C1 segment of cervical spinal cord (tissue), 14 donors: Measurements from ENCODE around the gene DNLZ.
"Not testable (repeated sequence)": the region's sequence is repeated elsewhere in the genome, so short reads cannot be mapped to it uniquely, and the experiment has no call there.

Experiments used
- DNase-seq, 14 donors: peaks; one replicate each; lab custom pipeline; 2025; lab: John Stamatoyannopoulos, UW

Gene DNLZ

DNA sequence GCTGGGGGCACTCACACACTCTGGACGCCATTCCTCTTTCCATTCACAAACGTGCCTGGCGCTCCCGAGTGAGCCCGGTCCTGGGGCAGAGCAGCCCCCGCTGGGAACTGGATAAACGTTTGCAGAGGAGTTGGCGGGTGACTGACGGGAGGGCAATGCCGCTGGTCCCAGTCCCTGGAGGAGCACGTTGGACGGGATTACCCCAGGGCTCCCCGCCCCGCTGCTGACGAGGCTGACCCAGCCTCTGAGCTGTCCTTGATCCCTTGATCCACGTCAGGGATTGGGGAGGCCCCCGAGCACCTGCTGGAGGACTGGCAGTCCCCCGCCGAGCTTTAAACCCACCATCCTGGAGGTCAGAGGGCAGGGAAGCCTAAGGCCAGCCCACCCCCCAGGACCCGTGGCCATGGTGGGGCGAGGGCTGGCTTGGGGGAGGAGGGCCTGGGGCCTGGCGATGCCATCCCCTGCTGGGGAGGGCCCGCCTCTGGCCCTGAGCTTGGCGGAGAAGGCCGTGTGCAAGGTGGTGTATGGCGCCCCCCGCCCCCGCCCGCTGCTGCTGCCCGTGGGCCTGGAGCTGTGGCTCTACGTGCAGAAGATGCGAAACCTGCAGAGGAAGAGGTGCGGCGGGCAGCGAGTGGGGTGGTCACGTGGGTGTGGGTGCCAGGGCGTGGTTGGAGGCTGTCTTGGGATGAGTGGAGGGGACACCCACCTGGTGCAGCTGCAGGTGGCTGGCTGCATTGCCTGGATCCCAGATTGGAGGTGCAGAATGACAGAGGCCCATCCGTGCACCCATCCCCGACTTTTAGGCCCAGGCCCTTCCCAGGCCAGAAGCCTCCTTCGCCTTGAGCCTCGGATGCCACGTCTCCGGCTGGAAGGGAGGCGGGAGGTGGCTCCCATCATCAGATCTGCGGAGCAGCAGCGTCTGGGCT lies 31.7 kb downstream of the DNLZ start:
- no peak for DNase-seq

DNA sequence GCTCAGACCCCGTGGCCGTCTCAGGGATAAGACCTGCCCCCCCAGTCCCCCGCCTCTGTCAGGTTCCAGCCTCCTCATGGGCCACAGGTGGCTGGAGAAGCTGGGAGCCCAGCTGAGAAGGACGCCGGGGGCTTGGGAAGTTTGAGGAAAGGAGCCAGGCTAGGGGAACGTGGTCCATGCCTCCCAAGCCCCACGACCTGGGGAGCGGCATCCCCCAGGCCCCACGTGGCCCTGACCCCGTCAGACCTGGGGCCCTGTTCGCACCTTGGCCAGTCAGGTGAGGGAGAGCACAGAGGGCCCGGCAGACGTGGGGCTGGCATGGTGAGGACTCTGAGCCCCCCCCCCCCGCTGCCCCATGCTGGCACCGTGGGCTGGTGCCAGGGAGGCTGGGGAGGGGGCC lies 32.5 kb downstream of the DNLZ start:
- DNase-seq, result no peak

DNA sequence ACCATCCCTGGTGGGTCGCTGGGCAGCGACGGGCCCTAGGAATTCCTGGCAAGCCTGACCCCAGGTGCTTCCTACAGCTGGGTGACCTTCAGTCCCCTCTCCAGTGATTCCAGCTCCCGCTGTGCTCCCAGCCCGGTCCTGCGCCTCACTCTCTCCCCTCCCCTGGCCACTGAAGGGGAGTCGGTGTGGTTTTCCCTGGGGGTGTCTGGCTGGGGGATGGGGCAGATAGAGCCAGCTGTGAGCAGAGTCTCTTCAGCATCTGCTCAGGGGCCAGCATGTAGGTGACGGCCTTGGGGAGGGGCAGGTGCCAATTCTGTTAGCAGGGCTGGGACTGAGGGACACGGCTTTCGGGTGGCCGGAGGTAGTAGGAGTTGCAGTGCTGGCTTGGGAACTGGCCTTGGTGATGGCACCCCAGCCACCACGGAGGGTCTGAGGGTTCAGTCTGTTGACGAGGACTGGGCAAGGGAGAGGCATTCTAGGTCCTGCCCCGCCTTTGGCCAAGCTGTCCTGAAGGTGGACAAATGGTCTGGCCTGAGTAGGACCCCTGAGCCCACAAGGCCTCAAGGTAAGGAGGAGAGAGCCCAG lies 33.0 kb downstream of the DNLZ start:
- no peak for DNase-seq

DNA sequence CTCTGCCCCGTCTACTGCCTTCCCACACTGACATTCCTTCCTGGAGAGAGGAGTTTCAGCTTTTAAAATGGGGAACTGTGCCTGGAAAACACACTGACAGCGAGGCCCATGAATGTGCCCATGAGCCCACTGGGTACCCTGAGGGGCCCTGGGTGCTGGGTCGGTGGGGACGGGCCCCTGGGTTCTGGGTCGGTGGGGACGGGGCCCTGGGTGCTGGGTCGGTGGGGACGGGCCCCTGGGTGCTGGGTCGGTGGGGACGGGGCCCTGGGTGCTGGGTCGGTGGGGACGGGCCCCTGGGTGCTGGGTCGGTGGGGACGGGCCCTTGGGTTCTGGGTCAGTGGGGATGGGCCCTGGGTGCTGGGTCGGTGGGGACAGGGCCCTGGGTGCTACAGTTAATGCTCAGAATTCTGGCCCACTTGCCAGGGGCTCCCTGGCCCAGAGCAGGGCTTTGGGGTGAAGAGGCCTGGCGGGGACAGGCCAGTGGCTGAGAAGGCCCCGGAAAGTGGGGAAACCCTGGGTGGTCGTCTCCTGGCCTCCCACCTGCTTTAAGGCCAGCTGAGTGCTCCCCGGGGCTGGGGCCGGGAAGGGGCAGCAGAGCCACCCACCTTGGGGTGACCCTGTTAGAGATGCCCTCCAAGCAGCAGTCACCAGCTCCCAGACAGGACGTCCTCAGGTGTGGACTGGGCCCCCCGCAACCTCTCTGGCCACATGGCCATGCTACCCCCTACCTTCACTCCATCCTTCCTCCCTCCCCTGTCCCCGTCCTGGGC lies 33.7 kb downstream of the DNLZ start:
- no peak for DNase-seq

DNA sequence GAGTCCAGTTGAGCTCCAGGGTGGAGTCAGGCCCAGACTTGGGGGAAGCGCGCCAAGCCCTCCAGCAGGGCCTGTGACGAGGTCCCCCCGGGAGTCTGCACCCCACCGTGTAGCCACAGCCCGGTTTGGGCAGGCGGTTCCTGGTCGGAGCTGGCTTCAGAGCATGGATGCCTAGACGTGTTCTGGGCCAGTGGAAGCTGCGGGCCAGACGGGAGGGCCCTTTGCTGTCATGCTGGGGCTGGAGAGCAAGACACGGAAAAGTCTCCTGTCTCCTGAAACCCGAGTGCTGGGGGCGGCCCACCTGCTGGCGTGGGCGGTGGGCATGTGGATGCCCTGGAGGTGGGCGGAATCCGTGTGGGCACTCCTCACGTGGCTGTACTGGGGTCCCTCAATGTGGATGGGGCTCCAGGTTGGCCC lies 34.3 kb downstream of the DNLZ start:
- DNase-seq, result no peak

DNA sequence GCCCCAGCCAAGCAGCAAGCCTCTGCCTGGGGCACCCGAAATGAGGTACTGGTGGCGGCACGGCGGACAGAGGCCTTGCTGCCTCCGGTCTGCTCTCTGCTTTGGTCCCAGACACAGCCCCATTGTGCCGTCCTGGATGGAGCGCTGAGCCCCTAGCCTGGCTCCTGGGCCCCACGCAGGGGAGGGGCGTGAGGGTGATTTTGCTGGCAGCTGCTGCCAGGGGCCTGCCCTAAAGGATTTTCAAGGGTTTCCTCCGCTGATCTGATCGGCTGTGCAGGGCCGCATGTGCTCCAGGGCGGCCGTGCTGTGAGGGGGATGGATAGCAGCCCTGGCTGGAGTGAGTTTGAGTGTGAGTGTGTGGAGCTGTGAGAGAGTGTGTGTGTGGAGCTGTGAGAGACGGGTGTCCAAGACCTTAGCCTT lies 34.9 kb downstream of the DNLZ start:
- peak in 8 of 14 donors; percentile 22 to 68 (median 40) for DNase-seq

DNA sequence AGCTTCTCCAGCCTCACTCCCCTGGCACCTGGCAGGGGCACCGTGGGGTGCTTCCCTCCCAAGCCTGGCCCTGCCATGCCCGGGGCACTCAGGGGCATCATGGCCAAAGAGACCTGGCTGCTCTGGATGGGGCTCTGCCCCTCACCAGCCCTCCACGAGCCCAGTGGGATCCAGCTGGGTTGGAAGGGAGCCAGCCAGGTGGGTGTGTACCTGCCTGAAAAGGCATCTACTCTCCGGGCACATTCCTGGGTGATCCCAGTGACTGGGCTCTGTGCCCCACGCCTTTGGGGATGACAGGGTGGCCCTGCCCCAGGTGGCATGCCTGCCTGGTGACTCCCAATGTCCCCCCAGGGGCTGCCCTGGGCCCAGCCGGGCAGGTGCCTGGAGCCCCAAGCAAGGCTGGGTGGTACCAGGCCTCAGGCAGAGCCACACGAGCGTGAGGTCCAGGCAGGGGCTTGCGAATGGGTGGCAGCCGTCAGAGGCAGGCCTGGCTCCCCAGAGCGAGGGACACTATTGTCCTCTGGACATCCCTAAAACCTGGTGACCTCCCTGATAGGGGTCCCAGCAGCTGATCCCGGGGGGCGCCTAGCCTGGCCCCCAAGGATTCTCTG lies 35.4 kb downstream of the DNLZ start:
- DNase-seq, result peak in 3 of 14 donors; percentile 36 to 68 (median 47)

DNA sequence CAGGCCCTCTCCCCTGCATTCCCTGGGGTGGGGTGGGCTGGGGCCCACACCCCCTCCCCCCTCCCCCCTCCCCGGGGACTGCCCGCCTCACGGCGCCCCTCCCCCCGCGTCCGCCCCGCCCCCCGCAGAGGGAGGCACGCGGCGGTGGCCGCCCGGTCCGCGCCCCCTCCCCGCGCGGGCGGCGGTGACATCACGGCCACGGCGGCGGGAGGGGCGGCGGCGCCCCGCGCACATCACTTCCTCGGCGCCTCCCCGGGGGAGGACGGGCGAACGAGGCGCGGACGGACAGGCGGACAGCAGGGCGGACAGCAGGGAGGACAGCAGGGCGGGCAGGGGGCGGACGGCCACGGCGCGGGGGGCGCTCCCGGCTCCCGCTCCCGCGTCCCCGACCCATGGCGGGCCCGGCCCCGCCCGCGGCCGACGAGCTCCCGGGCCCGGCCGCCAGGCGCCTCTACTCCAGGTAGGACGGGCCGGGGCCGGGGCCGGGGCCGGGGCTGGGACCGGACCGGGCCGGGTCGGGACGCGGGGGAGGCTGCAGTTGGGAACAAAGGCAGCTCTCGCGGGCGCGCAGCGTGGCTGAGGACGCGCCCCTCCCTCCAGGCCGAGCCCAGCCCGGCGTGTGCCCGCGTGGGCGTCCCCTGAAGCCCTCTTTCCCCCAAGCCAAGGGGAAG lies 36.1 kb downstream of the DNLZ start, which contains the start of gene GPSM1:
TSS of gene GPSM1 (plus strand) at position 236 of the 671 bp plus-strand sequence. CDS start at position 393, 157 bp downstream.
- DNase-seq, result peak in 9 of 14 donors; percentile 12 to 57 (median 33)

DNA sequence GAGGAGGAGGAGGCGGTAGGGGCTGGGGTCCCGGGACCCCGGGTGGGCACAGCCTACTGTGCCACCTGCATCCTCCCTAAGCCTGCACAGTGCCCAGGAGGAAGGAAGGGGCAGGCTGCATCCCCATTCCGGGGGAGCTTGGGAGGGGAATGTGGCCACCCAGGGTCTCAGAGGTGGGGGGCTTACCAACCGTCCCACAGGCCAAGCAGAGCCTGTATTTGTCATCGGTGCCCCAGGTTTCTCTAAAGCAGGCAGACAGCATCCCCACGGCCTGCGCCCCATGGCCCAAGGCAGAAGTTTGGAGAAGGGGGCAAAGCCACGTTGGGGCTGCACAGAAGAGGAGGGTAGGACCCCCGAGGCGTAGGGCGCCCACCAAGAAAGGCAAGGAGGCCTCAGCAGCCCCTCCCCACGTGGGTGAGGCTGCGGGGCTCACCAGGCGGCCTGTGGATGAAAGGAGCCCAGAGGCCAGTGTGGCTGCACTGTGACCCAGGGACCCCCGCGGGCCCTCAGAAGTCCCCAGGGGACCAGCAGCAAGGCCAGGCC lies 36.7 kb downstream of the DNLZ start:
- peak in 1 of 14 donors; percentile 44 for DNase-seq

DNA sequence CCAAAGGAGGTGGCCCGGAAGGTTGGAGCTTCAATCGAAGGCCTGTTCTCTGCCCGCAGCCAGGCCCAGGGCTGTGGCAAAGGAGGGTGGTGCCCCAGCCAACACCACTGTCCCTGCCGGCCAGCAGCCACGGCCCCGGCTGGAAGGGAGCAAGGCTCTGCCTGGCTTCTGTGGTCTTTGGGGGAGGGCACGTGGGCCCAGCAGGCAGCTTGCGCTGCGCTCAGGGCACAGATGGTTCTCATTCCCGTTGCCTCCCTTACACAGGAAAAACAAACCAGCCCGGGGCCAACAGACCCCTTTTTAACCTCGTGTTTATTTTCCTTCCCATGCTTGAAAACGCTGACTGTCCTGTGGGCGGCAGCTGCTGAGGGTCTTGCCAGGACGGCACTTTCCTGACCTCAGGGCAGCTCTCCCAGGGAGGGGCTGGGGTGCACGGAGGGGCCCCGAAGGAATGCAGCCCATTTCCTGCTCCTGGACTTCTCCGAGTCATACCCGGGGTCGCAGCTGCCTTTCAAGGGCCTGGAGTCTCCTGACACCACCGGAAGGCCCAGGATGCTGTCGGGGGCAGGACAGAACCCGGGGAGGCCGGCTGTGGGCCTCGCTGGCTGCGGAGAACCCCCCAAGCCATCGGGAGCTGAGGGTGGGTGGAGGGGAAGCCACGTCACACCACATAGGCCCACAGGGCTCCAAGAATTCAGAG lies 37.3 kb downstream of the DNLZ start:
- peak in 7 of 14 donors; percentile 9 to 67 (median 35) for DNase-seq

DNA sequence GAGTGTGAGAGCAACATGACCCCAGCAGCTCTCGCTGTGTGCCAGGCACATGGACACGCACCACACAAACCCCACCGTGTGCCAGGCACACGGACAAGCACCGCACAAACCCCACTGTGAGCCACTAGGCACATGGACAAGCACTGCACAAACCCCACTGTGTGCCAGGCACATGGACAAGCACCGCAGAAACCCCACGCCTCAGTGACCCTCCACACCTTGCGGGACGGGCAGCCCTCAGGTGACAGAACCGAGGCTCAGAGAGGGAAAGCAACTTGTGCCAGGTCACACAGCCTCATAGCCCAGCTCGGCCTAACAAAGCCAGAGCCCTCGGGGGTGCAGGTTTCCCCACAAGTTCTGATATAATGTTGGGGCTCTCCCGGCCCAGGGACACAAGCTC lies 38.2 kb downstream of the DNLZ start:
- no peak for DNase-seq

DNA sequence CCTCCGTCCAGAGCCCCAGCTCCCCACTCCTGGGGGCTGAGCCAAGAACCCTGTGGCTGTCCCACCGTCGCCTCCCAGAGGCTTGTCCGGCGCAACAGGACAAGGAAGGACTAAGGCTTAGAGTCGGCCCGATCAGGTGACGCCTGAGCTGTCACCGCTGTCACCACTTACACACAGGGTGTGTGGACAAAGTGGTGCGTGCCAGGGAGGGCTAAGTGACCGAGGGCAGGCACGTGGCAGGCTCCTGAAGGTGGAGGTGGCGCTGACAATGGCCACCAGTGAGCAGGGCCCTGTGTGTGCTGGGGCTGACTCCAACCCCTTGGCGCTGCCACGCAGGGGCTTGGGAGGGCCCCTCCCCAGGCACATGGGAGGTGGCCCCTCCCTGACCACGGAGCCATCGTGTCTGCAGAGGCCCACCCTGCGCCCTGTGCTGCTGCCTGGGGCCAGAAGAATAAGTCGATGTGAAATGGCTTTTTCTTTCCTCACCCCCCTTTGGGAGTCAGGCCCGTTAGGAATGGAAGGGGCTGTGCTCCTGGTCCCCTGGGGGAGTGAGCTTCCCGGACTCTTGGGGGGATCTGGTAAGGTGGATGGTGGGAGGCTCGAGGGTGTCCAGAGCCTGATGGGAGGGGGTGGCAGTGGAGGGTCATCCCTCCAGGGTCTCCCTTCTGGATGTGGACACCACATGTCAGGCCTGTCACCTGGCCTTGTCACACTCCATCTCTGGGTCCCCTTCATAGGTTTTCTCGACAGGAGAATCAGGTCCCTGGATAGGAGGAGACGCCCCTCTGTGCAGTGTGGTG lies 38.8 kb downstream of the DNLZ start:
- DNase-seq, result no peak

DNA sequence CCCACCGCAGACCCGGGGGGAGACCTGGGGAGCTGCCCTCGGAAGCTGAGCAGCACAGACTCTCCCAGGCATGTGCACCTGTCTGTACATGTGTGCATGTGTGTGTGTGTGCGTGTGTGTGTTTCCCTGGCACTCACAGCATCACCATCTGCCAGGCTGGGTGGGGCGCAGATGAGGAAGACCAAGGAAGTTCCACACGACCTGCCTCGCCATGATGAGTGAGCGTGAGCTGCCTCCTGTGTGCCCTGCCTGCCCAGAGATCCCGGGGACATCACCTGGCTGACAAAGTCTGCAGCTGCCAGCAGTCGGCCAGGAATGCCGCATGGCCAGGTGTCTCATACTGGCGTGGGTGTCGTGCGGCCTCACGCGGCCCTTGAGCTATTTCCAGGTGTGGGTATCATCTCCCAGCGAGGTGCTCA lies 40.2 kb downstream of the DNLZ start:
- DNase-seq, result peak in 1 of 14 donors; percentile 38

DNA sequence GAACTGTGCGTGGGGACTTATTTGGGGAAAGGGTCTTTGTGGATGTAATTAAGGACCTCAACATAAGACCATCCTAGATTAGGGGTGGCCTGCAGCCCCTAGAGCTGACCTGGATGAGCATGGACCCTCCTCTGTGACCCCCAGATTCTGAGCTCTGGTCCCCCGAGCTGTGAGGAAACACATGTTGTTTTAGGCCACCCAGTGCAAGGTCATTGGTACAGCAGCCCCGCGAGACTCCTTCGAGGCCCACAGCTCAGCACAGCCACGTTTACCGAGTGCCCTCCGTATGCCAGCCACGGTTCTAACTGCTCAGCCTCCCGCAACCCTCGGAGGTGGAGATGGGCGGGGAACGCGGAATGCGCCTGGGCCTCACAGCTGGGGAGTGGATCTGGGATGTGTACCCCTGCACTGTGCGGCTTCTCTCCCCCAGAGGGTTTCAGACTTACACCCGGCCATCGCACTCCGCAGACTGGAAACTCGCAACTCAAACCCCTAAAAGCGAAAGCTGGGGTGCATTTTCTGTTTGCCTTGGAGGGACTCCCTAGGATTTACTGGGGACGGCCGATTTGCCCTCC lies 40.7 kb downstream of the DNLZ start:
- no peak for DNase-seq

DNA sequence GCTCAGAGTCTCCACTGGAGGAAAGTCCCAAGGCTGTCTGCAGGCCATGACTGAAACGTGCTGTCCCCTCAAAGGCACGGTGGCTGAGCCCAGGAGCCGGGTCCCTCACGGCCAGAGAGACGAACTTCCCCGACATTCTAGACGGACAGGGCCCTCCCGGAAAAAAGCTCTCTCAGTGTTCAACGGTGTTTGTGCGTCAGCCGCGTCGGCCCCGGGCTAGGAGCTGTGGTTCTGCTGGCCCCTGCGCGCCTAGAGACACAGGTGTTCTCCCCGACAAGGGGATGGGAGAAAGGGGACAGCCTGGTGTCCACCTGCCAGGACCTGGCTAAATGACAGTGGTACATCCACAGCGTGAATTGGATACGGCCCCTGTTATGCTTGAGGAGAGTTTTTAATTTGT lies 42.0 kb downstream of the DNLZ start:
- no peak for DNase-seq

DNA sequence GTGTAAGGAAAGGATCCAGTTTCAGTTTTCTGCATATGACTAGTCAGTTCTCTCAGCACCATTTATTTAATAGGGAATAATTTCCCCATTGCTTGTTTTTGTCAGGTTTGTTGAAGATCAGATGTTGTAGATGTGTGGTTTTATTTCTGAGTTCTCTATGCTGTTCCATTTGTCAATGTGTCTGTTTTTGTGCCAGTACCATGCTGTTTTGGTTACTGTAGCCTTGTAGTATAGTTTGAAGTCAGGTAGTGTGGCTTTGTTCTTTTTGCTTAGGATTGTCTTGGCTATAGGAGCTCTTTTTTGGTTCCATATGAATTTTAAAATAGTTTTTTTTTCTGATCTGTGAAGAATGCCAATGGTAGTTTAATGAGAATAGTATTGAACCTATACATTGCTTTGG lies 42.6 kb downstream of the DNLZ start:
- DNase-seq, result not testable (repeated sequence)

DNA sequence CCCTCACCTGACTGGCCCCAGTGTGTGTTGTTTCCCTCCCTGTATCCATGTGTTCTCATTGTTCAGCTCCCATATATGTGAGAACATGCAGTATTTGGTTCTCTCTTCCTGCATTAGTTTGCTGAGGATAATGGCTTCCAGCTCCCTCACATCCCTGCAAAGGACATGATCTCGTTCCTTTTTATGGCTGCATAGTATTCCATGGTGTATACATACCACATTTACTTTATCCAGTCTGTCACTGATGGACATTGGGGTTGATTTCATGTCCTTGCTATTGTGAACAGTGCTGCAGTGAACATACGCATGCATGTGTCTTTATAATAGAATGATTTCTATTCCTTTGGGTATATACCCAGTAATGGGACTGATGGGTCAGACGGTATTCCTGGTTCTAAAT lies 43.6 kb downstream of the DNLZ start:
- DNase-seq, result not testable (repeated sequence)

DNA sequence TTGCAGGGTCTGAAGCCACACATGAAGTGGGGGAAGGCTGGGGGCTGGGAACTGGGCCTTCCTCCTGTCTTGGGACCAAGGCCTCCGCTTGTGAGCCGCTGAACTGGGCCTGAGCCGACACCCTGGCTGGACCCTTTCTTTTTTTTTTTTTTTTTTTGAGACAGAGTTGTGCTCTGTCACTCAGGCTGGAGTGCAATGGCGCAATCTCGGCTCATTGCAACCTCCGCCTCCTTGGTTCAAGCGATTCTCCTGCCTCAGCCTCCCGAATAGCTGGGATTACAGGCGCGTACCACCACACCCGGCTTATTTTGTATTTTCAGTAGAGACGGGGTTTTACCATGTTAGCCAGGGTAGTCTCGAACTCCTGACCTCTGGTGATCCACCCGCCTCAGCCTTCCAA lies 44.3 kb downstream of the DNLZ start:
- DNase-seq, result not testable (repeated sequence)

DNA sequence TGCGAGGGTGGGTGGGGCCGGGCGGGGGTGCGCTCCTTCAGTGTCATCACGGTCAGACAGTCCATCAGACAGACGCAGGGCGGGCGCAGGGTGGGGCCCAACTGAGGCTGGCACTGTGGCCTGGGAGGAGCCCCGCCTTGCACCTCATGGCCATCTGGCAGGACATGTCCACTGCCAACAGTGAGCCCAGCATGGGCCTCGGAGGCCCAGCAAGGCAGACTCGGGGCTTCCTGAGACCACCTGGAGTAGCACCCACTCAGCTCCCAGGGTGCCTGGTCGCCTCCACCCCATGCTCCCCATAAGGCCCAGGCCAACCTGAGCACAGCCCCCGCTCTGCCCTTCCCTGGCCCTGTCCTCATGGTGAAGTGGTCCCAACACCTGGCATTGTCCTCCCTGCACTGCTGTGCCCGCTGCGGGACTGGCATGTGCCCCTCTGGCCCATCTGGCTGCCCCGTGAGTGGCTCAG lies 44.7 kb downstream of the DNLZ start:
- DNase-seq, result peak in 1 of 14 donors; percentile 21
